ENCODE data around the gene TXK. TPM values are rescaled to one million over a fixed set of nuclear protein-coding genes. Genes with fewer than 3 reads are reported as not detected.

Gene TXK
- total RNA-seq, 1 experiment from 2014 or later, result 0.39 TPM

- no peak overlapping the region for H3K14ac ChIP-seq (ENCODE audit: insufficient read depth, low read length)
- no peaks in the 10 kb centered on the region for H3K9me3 ChIP-seq (ENCODE audit: control insufficient read depth, low read depth, low read length)
- Mint-ChIP-seq H3K4me3 (no peak overlapping the region), H3K9me3 (peaks cover 0 to 4% of the 10 kb centered on the region in 2 experiments; a peak in 1 of 5 replicates), H3K4me1 (no peaks in the 10 kb centered on the region; a peak in 2 of 4 replicates), H3K27ac (no peak overlapping the region), H3K27me3 (ENCODE audit: low read depth) (no peaks in the 10 kb centered on the region), H3K36me3 (ENCODE audit: insufficient read depth in 1 of 3, low read depth in 3 of 3) (no peaks in the 10 kb centered on the region)
- H3K27ac ChIP-seq (ENCODE audit: insufficient read length, low read depth, low read length), result no peak overlapping the region
- H4K20me1 ChIP-seq (ENCODE audit: control insufficient read depth, insufficient read depth, insufficient read length), result no peaks in the 10 kb centered on the region
- no peaks in the 10 kb centered on the region for H3K79me1 ChIP-seq (ENCODE audit: insufficient read depth, low read depth, low read length, poor library complexity, severe bottlenecking)
- no peak overlapping the region for H2BK15ac ChIP-seq (ENCODE audit: low read depth, low read length)
- no peak overlapping the region for H2BK12ac ChIP-seq (ENCODE audit: insufficient read length, low read depth, low read length)
- H2BK120ac ChIP-seq (ENCODE audit: low read depth, low read length, poor library complexity, severe bottlenecking), result no peak overlapping the region
- no peak overlapping the region for H3K23ac ChIP-seq (ENCODE audit: insufficient read length, low read depth, low read length)
- no peak overlapping the region for H4K8ac ChIP-seq (replicated peaks; ENCODE audit: insufficient read length, low read depth, low read length)
- no peak overlapping the region for H3K4me2 ChIP-seq (ENCODE audit: insufficient read depth, insufficient read length, low read length)
- TF ChIP-seq CTCF (conservative IDR thresholded peaks at IDR 0.05), result no peak
- no peak overlapping the region for H3K56ac ChIP-seq (ENCODE audit: insufficient read length, low read depth, low read length)
- no peaks in the 10 kb centered on the region for H3K4me1 ChIP-seq (ENCODE audit: insufficient read depth, low read length)
- H2BK20ac ChIP-seq (ENCODE audit: low read depth, low read length, poor library complexity, severe bottlenecking), result no peak overlapping the region
- no peak overlapping the region for H4K91ac ChIP-seq (ENCODE audit: insufficient read length, low read depth, low read length)
- H2BK5ac ChIP-seq (ENCODE audit: insufficient read length, low read length), result no peak overlapping the region
- H2AK5ac ChIP-seq (ENCODE audit: insufficient read length, low read length), result no peak overlapping the region
- no peak overlapping the region for H2AFZ ChIP-seq (ENCODE audit: low read length)
- WGBS (ENCODE audit: extremely low coverage, insufficient read length, low lambda C conversion rate), result no CpG with 5 or more reads among the region's 1 CpG
- H3K27me3 ChIP-seq (ENCODE audit: insufficient read depth, low read length), result no peaks in the 10 kb centered on the region
- H3T11ph ChIP-seq (ENCODE audit: low read length), result no peak overlapping the region
- H3K23me2 ChIP-seq (ENCODE audit: insufficient read length, low read depth, low read length, poor library complexity, severe bottlenecking), result no peaks in the 10 kb centered on the region
- no peak overlapping the region for H3K18ac ChIP-seq (ENCODE audit: insufficient read length, low read depth, low read length)
- no peaks in the 10 kb centered on the region for H3K79me2 ChIP-seq (ENCODE audit: insufficient read depth, low read length)
- no peak overlapping the region for H4K5ac ChIP-seq (ENCODE audit: insufficient read length, low read depth, low read length)
- H3K4ac ChIP-seq (ENCODE audit: low read depth, low read length), result no peak overlapping the region
- H3K9ac ChIP-seq (ENCODE audit: extremely low read depth, insufficient read length, low read length), result no peak overlapping the region
- no peak for DNase-seq
Measured at GRCh38 chr4:48081196-48081595, 52.9 kb downstream of the TXK start.

Data from H9 (cell line).